Measurements from ENCODE around the gene ADRA2B. TPM values are rescaled to one million over a fixed set of nuclear protein-coding genes. Genes with fewer than 3 reads are reported as not detected.
"Not testable (repeated sequence)": the region's sequence is repeated elsewhere in the genome, so short reads cannot be mapped to it uniquely, and the experiment has no call there.

Gene ADRA2B
- total RNA-seq, 1 donor: under 0.01 TPM

DNA sequence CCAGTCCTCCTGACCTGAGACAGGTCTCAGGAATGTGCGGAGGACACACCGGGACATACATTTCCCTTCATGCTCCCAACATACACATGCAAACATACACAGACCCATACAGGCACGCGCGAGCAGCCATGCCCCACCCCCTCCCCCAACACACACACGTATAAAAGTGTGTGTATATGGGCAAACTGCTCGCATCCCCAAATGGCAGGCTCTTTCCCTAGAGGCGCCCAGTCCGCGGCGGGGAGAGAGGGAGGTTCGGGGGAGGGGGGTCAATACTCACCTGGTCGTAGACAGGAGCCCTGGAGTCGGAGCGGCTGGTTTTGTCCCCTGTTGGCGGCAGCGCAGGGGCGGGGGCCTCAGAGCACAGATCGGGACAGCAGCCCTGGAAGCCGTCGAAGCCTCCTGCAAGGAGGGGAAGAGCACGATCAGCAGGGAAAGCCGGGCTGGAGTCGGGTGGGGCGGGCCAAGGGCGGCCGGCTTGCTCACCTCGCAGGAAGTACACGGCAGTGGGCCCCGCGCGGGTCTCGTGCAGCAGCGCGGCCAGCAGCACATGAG, 28.2 kb upstream of the ADRA2B start:
- no peak for DNase-seq (ENCODE audit: low read depth)
- TF ChIP-seq CTCF (IDR thresholded peaks at IDR 0.05; ENCODE audit: insufficient read depth, low read length): no peak
- peak overlapping the region; percentile 70 for H3K4me3 ChIP-seq (ENCODE audit: low read depth, low read length)

- no peak for DNase-seq (ENCODE audit: low read depth)
Observed at GRCh38 chr2:96143848-96144480, 27.6 kb upstream of the ADRA2B start.

DNA sequence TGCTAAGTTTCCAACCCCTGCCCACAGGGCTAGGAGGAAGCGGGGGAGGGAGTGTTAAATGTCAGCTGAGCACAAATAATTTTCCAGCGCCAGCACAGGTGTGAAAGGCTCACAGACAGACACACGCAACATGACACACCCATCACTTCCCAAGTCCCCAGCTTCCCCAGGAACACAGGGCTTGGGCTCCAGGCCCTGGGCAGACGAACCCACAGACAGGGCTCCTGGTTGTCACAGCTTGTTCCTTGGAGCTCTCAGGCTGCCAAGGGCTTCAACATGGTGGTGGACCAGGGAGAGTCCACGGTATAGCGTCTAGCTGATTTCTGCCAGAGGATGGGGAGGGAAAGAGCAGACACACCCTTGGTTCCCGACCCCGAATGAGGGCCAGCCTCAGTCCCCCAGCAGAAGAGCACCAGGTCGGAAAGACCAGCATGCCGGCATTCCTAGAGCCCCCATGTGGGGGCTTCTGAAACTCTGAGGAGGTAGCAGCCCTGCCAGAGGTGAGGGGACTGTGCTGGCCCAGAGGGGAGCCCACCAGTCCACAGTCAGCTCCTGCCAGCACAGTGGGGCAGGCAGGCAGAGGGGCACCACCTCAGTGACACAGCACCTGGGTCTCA, 27.0 kb upstream of the ADRA2B start:
- no peak overlapping the region for H3K4me3 ChIP-seq (ENCODE audit: low read depth, low read length)
- DNase-seq (ENCODE audit: low read depth): no peak
- no peak for TF ChIP-seq CTCF (IDR thresholded peaks at IDR 0.05; ENCODE audit: insufficient read depth, low read length)

More at GRCh38 chr2:96143848-96144480, 27.6 kb upstream of the ADRA2B start:
- no peak overlapping the region for H3K4me3 ChIP-seq (ENCODE audit: low read depth, low read length)
- peak; percentile 5 for TF ChIP-seq CTCF (IDR thresholded peaks at IDR 0.05; ENCODE audit: insufficient read depth, low read length)

- TF ChIP-seq CTCF (IDR thresholded peaks at IDR 0.05; ENCODE audit: insufficient read depth, low read length): no peak
- DNase-seq (ENCODE audit: low read depth): no peak
- H3K4me3 ChIP-seq (ENCODE audit: low read depth, low read length): no peak overlapping the region
Observed at GRCh38 chr2:96142217-96143113, 26.1 kb upstream of the ADRA2B start.

DNA sequence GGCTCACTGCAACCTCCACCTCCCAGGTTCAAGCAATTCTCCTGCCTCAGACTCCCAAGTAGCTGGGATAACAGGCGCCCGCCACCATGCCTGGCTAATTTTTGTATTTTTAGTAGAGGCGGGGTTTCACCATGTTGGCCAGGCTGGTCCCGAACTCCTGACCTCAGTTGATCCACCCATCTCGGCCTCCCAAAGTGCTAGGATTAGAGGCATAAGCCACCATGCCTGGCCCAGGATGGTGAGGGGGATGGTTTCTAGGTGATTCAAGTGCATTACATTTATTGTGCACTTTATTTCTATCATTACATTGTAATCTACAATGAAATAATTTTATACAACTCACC, 25.2 kb upstream of the ADRA2B start:
- H3K4me3 ChIP-seq (ENCODE audit: low read depth, low read length): not testable (repeated sequence)

GRCh38 chr2:96140941-96141623, 24.7 kb upstream of the ADRA2B start:
- no peak for DNase-seq (ENCODE audit: low read depth)
- no peak overlapping the region for H3K4me3 ChIP-seq (ENCODE audit: low read depth, low read length)
- TF ChIP-seq CTCF (IDR thresholded peaks at IDR 0.05; ENCODE audit: insufficient read depth, low read length): no peak

More for the DNA sequence above, 25.2 kb upstream of the ADRA2B start:
- not testable (repeated sequence) for DNase-seq (ENCODE audit: low read depth)
